Endothelial cell of umbilical vein (primary cell): ENCODE data around the gene CD86. TPM values are rescaled to one million over a fixed set of nuclear protein-coding genes. Genes with fewer than 3 reads are reported as not detected.
A peak's percentile ranks its signal among the peaks of the same experiment; 100 is the strongest.

ENCODE experiments used
- BruUV-seq: library from RNA; stranded (reverse); fragments of 400-500 nt; replicated peaks from 2 replicates; lab custom pipeline; 2021; lab: Mats Ljungman, UMichigan
- CTCF ChIA-PET: fragments of 300-600, 350-600 bp; sonication (Branson Sonifier 250); formaldehyde crosslinking; loops from one replicate; lab custom pipeline; 2021; ENCODE audit warnings: antibody characterized with exemption, inconsistent platforms; lab: Charles Lee
- POLR2A ChIA-PET: fragments of 300-600, 350-600 bp; sonication (Branson Sonifier 250); formaldehyde crosslinking; loops from one replicate; lab custom pipeline; 2021; ENCODE audit warnings: antibody characterized with exemption, inconsistent platforms; lab: Charles Lee
- DNase-seq: peaks from one replicate; pipeline ENCODE4 v3.0.0-alpha.2; 2011; ENCODE audit warnings: low read depth, low spot score
- FAIRE-seq: peaks from 2 replicates; lab custom pipeline; 2011; peaks lifted over from hg19 to GRCh38; lab: Jason Lieb, UNC
- H2AFZ ChIP-seq: 2 replicates; pipeline ENCODE4 v1.6.0; 2012; ENCODE audit warnings: low read depth, low read length, control low read depth, inconsistent platforms
- H3K27ac ChIP-seq: 2 replicates; pipeline ENCODE4 v1.5.1; 2011; ENCODE audit warnings: low read depth, mild to moderate bottlenecking, control low read depth, low read length, moderate library complexity; ENCODE audit not compliant: insufficient read depth
- H3K27me3 ChIP-seq, 2 experiments: 2 replicates each; pipeline versions ENCODE4 v1.6.0 to v1.6.1; 2011; ENCODE audit warnings: low read length in 2 of 2, mixed read lengths in 1 of 2; ENCODE audit not compliant: control insufficient read depth in 2 of 2, insufficient read depth in 2 of 2
- H3K36me3 ChIP-seq, 2 experiments: 2 replicates in 1 of 2; 3 replicates in 1 of 2; pipeline ENCODE4 v1.5.1; 2011; ENCODE audit warnings: low read length in 2 of 2, mild to moderate bottlenecking in 1 of 2, moderate library complexity in 1 of 2; ENCODE audit not compliant: control insufficient read depth in 2 of 2, insufficient read depth in 2 of 2; ENCODE audit errors: extremely low read depth in 1 of 2
- H3K4me1 ChIP-seq: 3 replicates; pipeline ENCODE4 v1.5.1; 2011; ENCODE audit warnings: mild to moderate bottlenecking, low read length; ENCODE audit not compliant: control insufficient read depth, insufficient read depth; ENCODE audit errors: extremely low read depth
- H3K4me2 ChIP-seq: 2 replicates; pipeline ENCODE4 v1.6.1; 2011; ENCODE audit warnings: low read length, control low read depth, mixed read lengths; ENCODE audit not compliant: insufficient read depth
- H3K4me3 ChIP-seq, 3 experiments: fragments of 200-600 bp in 1 of 3; sonication (generic), shearing (Covaris generic) in 1 of 3; replicated peaks in 1 of 3; 2 replicates each; pipeline ENCODE4 v1.5.1; 2011 to 2016; ENCODE audit warnings: control low read depth in 3 of 3, low read length in 3 of 3, mild to moderate bottlenecking in 2 of 3, inconsistent platforms in 1 of 3, low read depth in 1 of 3, moderate library complexity in 1 of 3; ENCODE audit not compliant: insufficient read depth in 1 of 3
- H3K79me2 ChIP-seq: 2 replicates; pipeline ENCODE4 v1.6.0; 2012; ENCODE audit warnings: low read length, inconsistent platforms; ENCODE audit not compliant: control insufficient read depth, insufficient read depth
- H3K9ac ChIP-seq: replicated peaks from 2 replicates; pipeline ENCODE3; 2011; ENCODE audit warnings: low read length, control low read depth; ENCODE audit not compliant: insufficient read depth; ENCODE audit errors: extremely low read depth
- H3K9me1 ChIP-seq: replicated peaks from 3 replicates; pipeline ENCODE4 v1.6.0; 2011; ENCODE audit warnings: mild to moderate bottlenecking, low read length; ENCODE audit not compliant: control insufficient read depth, insufficient read depth; ENCODE audit errors: extremely low read depth
- H3K9me3 ChIP-seq: replicated peaks from 2 replicates; pipeline ENCODE4 v1.5.1; 2012; ENCODE audit warnings: low read length, inconsistent platforms; ENCODE audit not compliant: control insufficient read depth, insufficient read depth
- H4K20me1 ChIP-seq: replicated peaks from 2 replicates; pipeline ENCODE3; 2011; ENCODE audit warnings: mild to moderate bottlenecking, low read length; ENCODE audit not compliant: control insufficient read depth, insufficient read depth; ENCODE audit errors: extremely low read depth
- CTCF ChIP-seq, 2 donors: IDR thresholded peaks; 1 replicate in 1 of 2; 2 replicates in 1 of 2; pipeline ENCODE4 v1.5.1; 2011; ENCODE audit warnings: low read length in 2 of 2, mild to moderate bottlenecking in 2 of 2, moderate library complexity in 2 of 2, control low read depth in 1 of 2, inconsistent platforms in 1 of 2, low read depth in 1 of 2; ENCODE audit not compliant: insufficient read depth in 1 of 2; ENCODE audit errors: extremely low read depth in 1 of 2
- EZH2 ChIP-seq: IDR thresholded peaks from 2 replicates; pipeline ENCODE4 v1.6.1; 2012; ENCODE audit warnings: borderline replicate concordance, low read depth, mild to moderate bottlenecking, moderate library complexity, low read length, inconsistent platforms; ENCODE audit not compliant: severe bottlenecking
- FOS ChIP-seq: IDR thresholded peaks from 2 replicates; pipeline ENCODE4 v1.6.1; 2011; ENCODE audit warnings: mild to moderate bottlenecking, low read length, moderate library complexity, borderline replicate concordance; ENCODE audit not compliant: insufficient read depth
- GATA2 ChIP-seq: IDR thresholded peaks from 2 replicates; pipeline ENCODE4 v1.7.0; 2011; ENCODE audit warnings: low read depth, mild to moderate bottlenecking, moderate library complexity, mixed read lengths, low read length; ENCODE audit not compliant: insufficient read length, insufficient read depth
- JUN ChIP-seq: IDR thresholded peaks from 2 replicates; pipeline ENCODE4 v1.6.1; 2011; ENCODE audit warnings: borderline replicate concordance, low read depth; ENCODE audit not compliant: insufficient read length, insufficient read depth
- MAX ChIP-seq: IDR thresholded peaks from 2 replicates; pipeline ENCODE4 v1.6.1; 2011; ENCODE audit not compliant: insufficient read depth, insufficient read length
- MYC ChIP-seq: IDR thresholded peaks from one replicate; pipeline ENCODE4 v1.6.1; 2011; ENCODE audit warnings: mild to moderate bottlenecking, low read depth, low read length
- POLR2A ChIP-seq: IDR thresholded peaks from 2 replicates; pipeline ENCODE4 v1.6.1; 2012; ENCODE audit warnings: low read depth, mild to moderate bottlenecking, control low read depth, low read length
- POLR2AphosphoS5 ChIP-seq: IDR thresholded peaks from 2 replicates; pipeline ENCODE4 v1.6.1; 2012; ENCODE audit warnings: low read depth, mild to moderate bottlenecking, control low read depth, low read length, moderate library complexity; ENCODE audit not compliant: insufficient read depth
- dilution Hi-C: fragments of 300-500 bp; cut with MboI; formaldehyde crosslinking; loops from one replicate; pipeline ENCODE4 v1.15.0; 2019; ENCODE audit warnings: low sequenced_read_pairs; ENCODE audit not compliant: extremely low pct_ligation_motif_present
- intact Hi-C: fragments of 100-400 bp; cut with micrococcal nuclease; formaldehyde crosslinking; loops from one replicate; pipeline ENCODE4 v1.10.0; 2022
- polyA plus RNA-seq, 4 experiments: library from polyadenylated mRNA; depleted of rRNA in 3 of 4; stranded (reverse) in 3 of 4; unstranded in 1 of 4; fragments of >200 nt; gene quantifications; 2 replicates each; pipeline versions ENCODE4 v1.2.1 to v1.2.3, GENCODE V29; 2011 to 2012; ENCODE audit warnings: missing spikeins in 1 of 4
- total RNA-seq: library from RNA; stranded (reverse); gene quantifications from 2 replicates; pipeline ENCODE4 v1.2.3, GENCODE V29; 2021

CD86 gene
- total and polyA plus RNA-seq, 2 donors (not counting 3 experiments of a cell fraction or from before 2014, with no cell fraction given), result not detected

- FAIRE-seq (peak; percentile 24), DNase-seq (peak; percentile 43)
- POLR2A ChIA-PET, result interaction anchor here (0.7 kb wide), 1 partner anchor 590 kb away, joined by 3 read pairs; no protein-coding TSS in a partner anchor
- no peak overlapping the region for H2AFZ ChIP-seq
- no peak overlapping the region for H3K4me2 ChIP-seq
- no peak overlapping the region for H3K4me3 ChIP-seq
- no peak for TF ChIP-seq POLR2A
- peak; percentile 37 for TF ChIP-seq JUN
- TF ChIP-seq FOS, result peak; percentile 16
- no TSS peak for BruUV-seq
- no peaks in the 10 kb centered on the region for H3K36me3 ChIP-seq
- no peaks in the 10 kb centered on the region for H4K20me1 ChIP-seq
- H3K79me2 ChIP-seq, result no peaks in the 10 kb centered on the region
- dilution Hi-C loops, result no loop called here
- peaks cover 0 to 5% of the 10 kb centered on the region in 2 experiments for H3K27me3 ChIP-seq
- peaks cover 5% of the 10 kb centered on the region for H3K4me1 ChIP-seq
- no peaks in the 10 kb centered on the region for H3K9me3 ChIP-seq
- CTCF ChIA-PET, result no interaction called here
- no peak overlapping the region for H3K9ac ChIP-seq
- H3K27ac ChIP-seq, result no peak overlapping the region
- no peaks in the 10 kb centered on the region for H3K9me1 ChIP-seq
- intact Hi-C loops, result no loop called here
Observed at GRCh38 chr3:122076491-122077292, 21.5 kb downstream of the CD86 start.

- TF ChIP-seq POLR2A (no peak), MAX (no peak), MYC (no peak), JUN (no peak), GATA2 (no peak), EZH2 (no peak), FOS (no peak), CTCF (IDR thresholded peaks at IDR 0.05; ENCODE audit: extremely low read depth in 1 of 2, insufficient read depth in 1 of 2, low read depth in 1 of 2, low read length in 2 of 2) (no peak), POLR2AphosphoS5 (no peak)
- no peaks in the 10 kb centered on the region for H4K20me1 ChIP-seq
- ChIA-PET CTCF (interaction anchor here (0.7 to 0.9 kb wide), 2 partner anchors 16 to 194 kb away, joined by 3 read pairs; no protein-coding TSS in a partner anchor), POLR2A (interaction anchor here (0.7 kb wide), 1 partner anchor 591 kb away, joined by 3 read pairs; no protein-coding TSS in a partner anchor)
- no peak for FAIRE-seq
- H2AFZ ChIP-seq, result no peak overlapping the region
- dilution Hi-C loops, result no loop called here
- no peak overlapping the region for H3K27ac ChIP-seq
- no peaks in the 10 kb centered on the region for H3K9me1 ChIP-seq
- no peak for DNase-seq
- no peak overlapping the region for H3K4me3 ChIP-seq
- intact Hi-C loops, result no loop called here
- H3K27me3 ChIP-seq, result peaks cover 0 to 8% of the 10 kb centered on the region in 2 experiments
- H3K79me2 ChIP-seq, result no peaks in the 10 kb centered on the region
- BruUV-seq, result no TSS peak
- no peak overlapping the region for H3K4me2 ChIP-seq
- H3K36me3 ChIP-seq, result no peaks in the 10 kb centered on the region
- H3K9ac ChIP-seq, result no peak overlapping the region
- H3K4me1 ChIP-seq, result peaks cover 5% of the 10 kb centered on the region
- H3K9me3 ChIP-seq, result no peaks in the 10 kb centered on the region
Observed at GRCh38 chr3:122077293-122078234, 22.4 kb downstream of the CD86 start.
